K562 (cell line): ENCODE measurements around the gene NCAM2. TPM values are rescaled to one million over a fixed set of nuclear protein-coding genes. Genes with fewer than 3 reads are reported as not detected.
A peak's percentile ranks its signal among the peaks of the same experiment; 100 is the strongest.

Experiments used
- BRD9 ChIP-seq: fragments of 450-650 bp; IDR thresholded peaks from 2 replicates; pipeline ENCODE4 v1.6.1; 2018; ENCODE audit warnings: low read depth; ENCODE audit not compliant: partially characterized antibody
- EZH2 ChIP-seq: IDR thresholded peaks from 2 replicates; pipeline ENCODE4 v1.6.1; 2012; ENCODE audit warnings: low read depth, mild to moderate bottlenecking, inconsistent platforms, low read length, borderline replicate concordance
- FOS ChIP-seq: IDR thresholded peaks from 3 replicates; pipeline ENCODE4 v1.6.1; 2011; ENCODE audit not compliant: insufficient read length; ENCODE audit errors: extremely low read depth
- IRF2 ChIP-seq: sonication (generic); formaldehyde crosslinking; IDR thresholded peaks from 2 replicates; pipeline ENCODE4 v1.8.1; 2022; ENCODE audit warnings: mild to moderate bottlenecking, missing genetic modification reagents
- MAX ChIP-seq: sonication (generic); formaldehyde crosslinking; IDR thresholded peaks from 2 replicates; pipeline ENCODE4 v1.9.0; 2022; ENCODE audit warnings: mild to moderate bottlenecking, missing genetic modification reagents
- MECOM ChIP-seq: fragments of 250-450 bp; sonication (Bioruptor Pico); IDR thresholded peaks from 2 replicates; pipeline ENCODE4 v1.8.0; 2022; ENCODE audit warnings: inconsistent platforms
- NFRKB ChIP-seq: fragments of 450-650 bp; IDR thresholded peaks from 2 replicates; pipeline ENCODE4 v1.6.1; 2016; ENCODE audit warnings: low read depth
- PRDM10 ChIP-seq: fragments of 450-650 bp; IDR thresholded peaks from 2 replicates; pipeline ENCODE4 v1.6.1; 2018; ENCODE audit not compliant: partially characterized antibody
- SMAD4 ChIP-seq: fragments of 250-450 bp; sonication (Bioruptor Pico); conservative IDR thresholded peaks from 2 replicates; pipeline ENCODE4 v1.8.0; 2021; ENCODE audit warnings: inconsistent platforms, mild to moderate bottlenecking, moderate library complexity
- TBP ChIP-seq: optimal IDR thresholded peaks from 2 replicates; pipeline ENCODE3; 2011; ENCODE audit warnings: low read depth, low read length, improper control_type of control experiment
- TRIM25 ChIP-seq: fragments of 450-650 bp; IDR thresholded peaks from 2 replicates; pipeline ENCODE4 v1.7.0; 2016; ENCODE audit warnings: borderline replicate concordance
- ZNF324 ChIP-seq: fragments of 250-450 bp; sonication (Bioruptor Pico); IDR thresholded peaks from 2 replicates; pipeline ENCODE4 v1.4.0; 2020; ENCODE audit warnings: mild to moderate bottlenecking
- ZNF445 ChIP-seq: fragments of 250-450 bp; sonication (Bioruptor Pico); IDR thresholded peaks from 2 replicates; pipeline ENCODE4 v1.4.0; 2020; ENCODE audit warnings: low read depth, mild to moderate bottlenecking, moderate library complexity
- ZNF592 ChIP-seq: fragments of 450-650 bp; IDR thresholded peaks from 2 replicates; pipeline ENCODE4 v1.6.1; 2017; ENCODE audit warnings: antibody characterized with exemption, mild to moderate bottlenecking
- ZNF699 ChIP-seq: fragments of 250-450 bp; sonication (Bioruptor Pico); IDR thresholded peaks from 2 replicates; pipeline ENCODE4 v1.8.0; 2021; ENCODE audit warnings: mild to moderate bottlenecking, moderate library complexity; ENCODE audit not compliant: insufficient replicate concordance
- ZNF778 ChIP-seq: fragments of 450-650 bp; formaldehyde crosslinking; IDR thresholded peaks from 2 replicates; pipeline ENCODE4 v1.4.0; 2020; ENCODE audit warnings: mild to moderate bottlenecking, moderate library complexity
- polyA plus RNA-seq, 8 experiments: library from polyadenylated mRNA; depleted of rRNA in 4 of 8; stranded (reverse) in 5 of 8; unstranded in 3 of 8; fragments of >200 nt; fragmentation: Nextera tagmentation in 2 of 8; fragmentation: Illumina TruSeq in 1 of 8; extraction: Ambion mirVana in 2 of 8; extraction: Trizol in 1 of 8; gene quantifications; 2 replicates each; pipeline versions ENCODE4 v1.2.1 to v1.2.3, GENCODE V29; 2011 to 2014; ENCODE audit warnings: inconsistent platforms in 1 of 8, missing spikeins in 1 of 8
- total RNA-seq, 7 experiments: library from RNA; depleted of rRNA in 6 of 7; stranded (reverse); fragments of >200 nt in 6 of 7; fragmentation: Illumina TruSeq in 2 of 7; extraction: Trizol in 2 of 7; gene quantifications; 2 replicates each; pipeline versions ENCODE4 v1.2.1 to v1.2.3, GENCODE V29; 2011 to 2021; ENCODE audit warnings: low replicate concordance in 1 of 7

NCAM2 gene
- total and polyA plus RNA-seq, 9 of the 15 experiments (the other 6 are each of a cell fraction or from before 2014, with no cell fraction given), result 14.0 to 58.2 (median 27.8) TPM

- TF ChIP-seq TRIM25 (no peak), ZNF592 (peak; percentile 52; the same call in 1 of the 2 replicates), ZNF324 (no peak), PRDM10 (no peak), FOS (peak; percentile 41), NFRKB (peak; percentile 90), ZNF445 (CRISPR knock-in tag) (no peak), ZNF778 (CRISPR knock-in tag) (no peak), EZH2 (no peak), TBP (peak; percentile 41), BRD9 (peak; percentile 78), SMAD4 (CRISPR knock-in tag) (no peak), ZNF699 (no peak), MECOM (peak; percentile 75), IRF2 (CRISPR knock-in tag) (no peak), MAX (CRISPR knock-in tag) (no peak)
Measured at GRCh38 chr21:21200103-21200938, 202.1 kb downstream of the NCAM2 start (continued).
